Measurements from ENCODE around the gene MAJIN. TPM values are rescaled to one million over a fixed set of nuclear protein-coding genes. Genes with fewer than 3 reads are reported as not detected.

The MAJIN gene
- total RNA-seq, 4 donors from 2014 or later, result not detected

DNA sequence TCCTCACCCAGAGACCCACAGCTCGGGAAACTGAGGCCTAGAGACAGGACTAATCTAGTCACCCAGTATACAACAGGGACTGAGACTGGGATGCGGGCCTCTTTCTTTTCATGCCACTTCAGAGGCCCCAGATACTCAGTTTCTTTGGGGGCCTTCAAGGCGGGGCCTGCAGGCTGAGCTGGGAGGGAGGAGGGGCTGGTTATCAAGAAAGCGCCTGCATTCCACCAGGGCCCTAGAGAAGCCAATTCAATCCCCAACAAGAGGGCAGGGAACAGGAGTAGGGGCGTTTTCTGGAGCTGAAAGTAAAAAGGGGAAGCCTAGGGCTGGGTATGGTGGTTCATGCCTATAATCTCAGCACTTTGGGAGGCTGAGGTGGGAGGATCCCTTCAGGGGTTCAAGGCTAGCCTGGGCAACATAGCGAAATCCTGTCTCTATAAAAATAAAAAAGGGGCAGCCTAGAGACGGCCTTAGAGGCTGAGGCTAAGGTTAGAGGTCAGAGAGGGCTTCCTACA, 56.5 kb downstream of the MAJIN start:
- TF ChIP-seq, protein P1, sequence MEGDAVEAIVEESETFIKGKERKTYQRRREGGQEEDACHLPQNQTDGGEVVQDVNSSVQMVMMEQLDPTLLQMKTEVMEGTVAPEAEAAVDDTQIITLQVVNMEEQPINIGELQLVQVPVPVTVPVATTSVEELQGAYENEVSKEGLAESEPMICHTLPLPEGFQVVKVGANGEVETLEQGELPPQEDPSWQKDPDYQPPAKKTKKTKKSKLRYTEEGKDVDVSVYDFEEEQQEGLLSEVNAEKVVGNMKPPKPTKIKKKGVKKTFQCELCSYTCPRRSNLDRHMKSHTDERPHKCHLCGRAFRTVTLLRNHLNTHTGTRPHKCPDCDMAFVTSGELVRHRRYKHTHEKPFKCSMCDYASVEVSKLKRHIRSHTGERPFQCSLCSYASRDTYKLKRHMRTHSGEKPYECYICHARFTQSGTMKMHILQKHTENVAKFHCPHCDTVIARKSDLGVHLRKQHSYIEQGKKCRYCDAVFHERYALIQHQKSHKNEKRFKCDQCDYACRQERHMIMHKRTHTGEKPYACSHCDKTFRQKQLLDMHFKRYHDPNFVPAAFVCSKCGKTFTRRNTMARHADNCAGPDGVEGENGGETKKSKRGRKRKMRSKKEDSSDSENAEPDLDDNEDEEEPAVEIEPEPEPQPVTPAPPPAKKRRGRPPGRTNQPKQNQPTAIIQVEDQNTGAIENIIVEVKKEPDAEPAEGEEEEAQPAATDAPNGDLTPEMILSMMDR (IDR thresholded peaks at IDR 0.05; ENCODE audit: low read depth), result no peak

DNA sequence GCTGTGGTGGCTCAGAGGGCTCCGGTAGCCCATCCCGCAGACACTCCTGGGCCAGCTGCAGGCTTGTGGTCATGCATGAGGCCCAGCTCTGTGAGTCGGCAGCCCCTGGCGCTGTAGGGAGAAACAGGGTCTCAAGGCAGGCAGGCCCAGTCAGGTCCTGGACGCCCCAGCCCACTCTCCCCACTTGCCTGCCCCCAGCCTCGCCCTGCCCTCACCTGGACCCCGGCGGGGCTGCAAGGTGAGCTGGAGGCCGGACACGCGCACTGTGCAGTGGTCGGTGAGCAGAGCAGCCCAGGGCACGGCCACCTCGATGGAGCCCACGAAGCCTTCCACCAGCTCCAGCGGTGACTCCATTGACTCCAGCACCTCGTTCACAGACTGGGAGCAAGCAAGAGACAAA, 57.8 kb downstream of the MAJIN start:
- TF ChIP-seq, protein P1 (IDR thresholded peaks at IDR 0.05; ENCODE audit: low read depth), result no peak

DNA sequence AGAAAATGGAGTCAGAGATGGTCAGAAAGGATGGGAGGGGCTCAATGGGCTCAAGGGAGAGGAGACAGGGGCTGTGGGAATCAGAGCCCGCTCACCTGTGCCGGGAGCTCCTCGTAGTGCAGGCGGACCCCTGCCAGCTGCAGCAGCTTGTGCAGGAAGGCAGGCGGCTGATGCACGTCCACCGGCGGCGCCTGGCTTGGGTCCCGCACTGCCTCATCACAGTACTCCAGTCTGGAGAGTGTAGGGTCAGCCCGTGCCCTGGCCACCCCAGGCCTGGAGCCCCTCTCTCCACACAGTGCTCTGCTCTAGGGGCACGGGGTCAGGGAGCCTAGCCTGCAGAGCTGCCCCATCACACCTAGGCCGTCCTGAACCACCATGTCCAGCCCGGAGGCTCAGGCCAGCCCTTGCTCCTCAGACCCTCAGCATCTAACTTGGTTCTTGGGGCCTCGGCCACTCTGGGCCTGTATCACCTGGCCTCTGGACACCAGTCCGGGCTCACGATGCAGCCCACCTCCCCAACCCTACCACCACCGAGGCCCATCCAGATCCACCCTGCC, 58.7 kb downstream of the MAJIN start:
- TF ChIP-seq, protein P1 (IDR thresholded peaks at IDR 0.05; ENCODE audit: low read depth), result no peak

DNA sequence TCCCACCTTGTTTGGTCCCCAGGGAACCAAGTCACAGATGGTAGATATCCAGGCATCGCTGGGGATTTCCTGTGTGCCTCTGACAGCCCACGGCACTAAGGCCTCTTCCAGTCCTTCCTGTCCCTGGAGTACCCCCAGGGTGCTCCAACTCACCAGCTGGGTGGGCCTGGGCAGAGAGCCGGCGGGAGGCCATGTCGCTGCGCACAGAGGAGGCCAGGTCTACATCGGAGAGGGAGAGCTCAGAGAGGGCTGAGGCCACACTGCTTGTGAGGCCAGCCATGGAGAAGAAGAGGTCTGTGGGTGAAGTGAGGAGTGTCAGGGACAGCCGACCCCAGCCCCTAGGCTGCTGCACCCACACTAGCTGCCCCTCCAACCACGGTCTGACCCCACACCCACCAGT, 60.2 kb downstream of the MAJIN start:
- TF ChIP-seq, protein P1 (IDR thresholded peaks at IDR 0.05; ENCODE audit: low read depth), result no peak

DNA sequence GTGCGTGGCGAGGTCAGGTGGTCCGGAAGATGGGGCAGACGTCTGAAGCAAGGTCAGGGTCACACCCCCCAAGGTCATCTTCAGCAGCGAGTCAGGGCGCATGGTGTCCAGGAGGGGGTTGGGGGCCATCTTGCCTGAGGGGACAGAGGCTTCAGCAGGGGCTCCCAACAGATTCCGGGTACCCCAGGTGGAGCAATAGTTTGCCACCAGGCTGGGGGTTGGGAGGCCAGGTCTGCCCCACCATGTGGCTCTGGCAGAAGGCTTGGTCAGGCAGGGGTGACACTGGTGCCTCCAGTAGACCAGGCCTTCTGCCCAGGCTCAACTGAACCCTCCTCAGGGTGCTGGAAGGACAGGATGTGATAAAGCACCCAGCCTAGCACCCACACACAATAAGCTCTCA, 60.8 kb downstream of the MAJIN start:
- TF ChIP-seq, protein P1 (IDR thresholded peaks at IDR 0.05; ENCODE audit: low read depth), result no peak

DNA sequence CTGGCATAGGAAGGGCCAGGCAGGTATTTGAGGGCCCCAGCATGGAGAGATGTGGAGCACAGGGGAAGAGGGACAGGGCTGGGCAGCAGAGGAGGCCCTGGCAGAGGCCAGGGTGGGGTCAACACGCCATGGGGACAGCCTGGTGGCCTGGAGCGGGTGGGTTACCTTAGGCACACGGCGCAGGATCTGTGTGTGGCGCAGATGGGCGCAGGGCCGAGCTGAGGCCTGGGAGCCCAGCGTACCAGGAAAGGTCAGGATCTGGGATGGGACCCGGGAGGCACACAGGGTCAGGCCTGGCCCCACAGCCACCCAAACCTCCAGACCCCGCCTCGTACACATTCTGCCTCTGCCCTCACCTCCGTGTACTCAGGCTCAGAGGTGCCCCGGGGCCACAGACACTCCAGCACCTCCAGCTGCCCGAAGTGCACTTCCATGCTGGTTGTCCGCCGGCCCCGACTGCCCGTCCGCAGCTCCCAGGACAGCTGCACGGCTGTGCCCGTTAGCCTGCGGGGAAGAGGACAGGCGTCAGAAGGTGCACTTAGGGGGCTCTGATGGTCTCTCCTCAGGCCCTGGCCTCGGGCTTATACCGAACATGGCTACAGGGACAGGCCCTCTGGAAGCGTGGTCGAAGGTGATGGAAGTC, 61.3 kb downstream of the MAJIN start:
- TF ChIP-seq, protein P1 (IDR thresholded peaks at IDR 0.05; ENCODE audit: low read depth), result no peak

DNA sequence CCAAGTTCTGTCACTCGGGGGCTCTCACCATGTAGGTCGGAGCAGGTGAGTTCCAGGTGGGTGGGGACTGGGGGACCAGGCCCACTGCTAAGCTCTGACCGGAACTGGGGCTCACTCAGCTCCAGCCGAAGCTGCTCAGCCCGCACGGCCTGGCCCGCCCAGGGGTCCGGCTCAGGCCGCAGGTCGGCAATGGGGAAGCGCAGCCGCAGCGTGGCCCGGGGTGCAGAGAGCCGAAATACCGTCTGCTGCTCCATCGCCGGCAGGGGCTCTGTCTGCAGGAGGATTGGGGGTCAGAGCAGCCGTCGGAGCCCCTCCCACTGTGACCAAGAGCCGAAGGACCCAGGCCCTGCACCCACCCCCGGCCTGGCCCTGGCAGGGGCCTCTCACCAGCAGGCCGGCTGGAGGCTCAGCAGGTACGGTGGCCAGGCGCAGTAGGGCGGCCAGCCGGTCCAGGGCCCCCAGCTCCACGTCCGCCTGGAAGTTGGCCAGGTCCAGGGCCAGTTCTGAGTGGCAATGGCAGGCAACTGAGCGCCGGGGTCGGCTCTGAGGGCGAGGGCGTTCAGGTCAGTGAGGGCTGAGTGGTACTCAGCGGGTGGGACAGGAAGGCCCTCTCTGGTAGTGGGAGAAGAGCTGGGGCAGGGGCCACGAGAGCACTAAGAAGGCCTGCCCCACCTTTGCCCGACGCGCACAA, 62.1 kb downstream of the MAJIN start:
- TF ChIP-seq, protein P1 (IDR thresholded peaks at IDR 0.05; ENCODE audit: low read depth), result no peak

Measured in subcutaneous adipose tissue (tissue), 4 donors.